ENCODE data around the gene COPE.

GRCh38 chr19:18871543-18871942 lies 47.6 kb downstream of the COPE start:
- TF ChIP-seq CTCF (IDR thresholded peaks at IDR 0.05) (no peak), EP300 (IDR thresholded peaks at IDR 0.05; ENCODE audit: low read depth) (no peak)

Data from transverse colon (tissue), 3 donors.